AG09309 (cell line): ENCODE results near the gene SMYD2.
A peak's percentile ranks its signal among the peaks of the same experiment; 100 is the strongest.

Experiments
- DNase-seq: peaks from one replicate; pipeline ENCODE4 v3.0.0-alpha.2; 2010; ENCODE audit warnings: low read depth
- H3K4me3 ChIP-seq: 2 replicates; pipeline ENCODE4 v1.5.1; 2011; ENCODE audit warnings: mild to moderate bottlenecking, low read depth, low read length, moderate library complexity; ENCODE audit not compliant: control insufficient read depth
- CTCF ChIP-seq: IDR thresholded peaks from 2 replicates; pipeline ENCODE4 v1.5.1; 2011; ENCODE audit warnings: mild to moderate bottlenecking, low read depth, low read length, inconsistent platforms; ENCODE audit not compliant: insufficient read depth, control insufficient read depth; ENCODE audit errors: missing control alignments

The SMYD2 gene

GRCh38 chr1:214280386-214281020 lies 456 bp upstream of the SMYD2 start:
- peak overlapping the region; percentile 94 for H3K4me3 ChIP-seq
- no peak for TF ChIP-seq CTCF
- no peak for DNase-seq

DNA sequence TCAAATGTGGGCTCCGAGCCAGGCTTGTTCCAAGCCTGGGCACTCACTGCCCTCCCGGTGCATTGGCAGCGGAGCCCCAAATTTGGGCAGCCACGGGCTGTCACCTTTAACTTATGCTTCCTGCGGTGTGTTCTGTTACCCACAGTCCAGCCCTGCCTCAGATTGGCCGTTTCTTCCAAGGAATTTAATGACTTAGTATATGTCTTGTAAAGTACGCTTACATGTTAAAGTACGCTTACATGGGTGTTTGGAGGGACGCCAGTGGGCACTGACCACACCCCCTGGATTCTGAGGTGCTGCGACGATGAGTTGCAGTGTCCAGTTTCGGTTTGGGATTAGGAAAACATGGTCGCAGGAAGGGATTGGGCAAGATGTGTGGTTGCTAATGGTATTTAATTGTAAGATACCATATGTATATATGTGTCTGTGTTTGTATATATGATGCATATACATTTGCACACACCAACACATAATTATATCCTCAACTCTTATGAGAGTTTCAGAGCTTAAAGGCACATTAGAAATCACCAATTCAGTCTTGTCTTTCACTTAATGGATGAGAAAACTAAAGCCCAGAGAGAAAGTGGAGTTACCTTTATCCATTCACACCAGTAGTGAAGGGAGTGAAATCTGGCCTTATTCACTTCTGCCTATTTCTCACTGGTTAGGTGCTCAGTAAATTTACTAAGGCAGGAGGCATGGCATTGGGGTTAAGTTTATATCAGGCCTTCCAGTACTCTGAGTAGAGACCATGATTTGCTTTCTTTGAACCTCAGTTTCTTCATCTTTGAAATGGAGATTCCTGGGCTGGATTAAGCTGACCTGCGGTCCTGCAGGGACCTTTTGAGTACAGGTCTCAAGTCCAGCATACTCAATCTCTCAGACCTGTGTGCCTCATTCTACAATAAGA lies 1.0 kb downstream of the SMYD2 start:
- H3K4me3 ChIP-seq, result peak overlapping the region; percentile 94
- TF ChIP-seq CTCF, result no peak
- DNase-seq, result no peak

- DNase-seq, result no peak
- no peak overlapping the region for H3K4me3 ChIP-seq
Observed at GRCh38 chr1:214282630-214283242, 1.8 kb downstream of the SMYD2 start.

DNA sequence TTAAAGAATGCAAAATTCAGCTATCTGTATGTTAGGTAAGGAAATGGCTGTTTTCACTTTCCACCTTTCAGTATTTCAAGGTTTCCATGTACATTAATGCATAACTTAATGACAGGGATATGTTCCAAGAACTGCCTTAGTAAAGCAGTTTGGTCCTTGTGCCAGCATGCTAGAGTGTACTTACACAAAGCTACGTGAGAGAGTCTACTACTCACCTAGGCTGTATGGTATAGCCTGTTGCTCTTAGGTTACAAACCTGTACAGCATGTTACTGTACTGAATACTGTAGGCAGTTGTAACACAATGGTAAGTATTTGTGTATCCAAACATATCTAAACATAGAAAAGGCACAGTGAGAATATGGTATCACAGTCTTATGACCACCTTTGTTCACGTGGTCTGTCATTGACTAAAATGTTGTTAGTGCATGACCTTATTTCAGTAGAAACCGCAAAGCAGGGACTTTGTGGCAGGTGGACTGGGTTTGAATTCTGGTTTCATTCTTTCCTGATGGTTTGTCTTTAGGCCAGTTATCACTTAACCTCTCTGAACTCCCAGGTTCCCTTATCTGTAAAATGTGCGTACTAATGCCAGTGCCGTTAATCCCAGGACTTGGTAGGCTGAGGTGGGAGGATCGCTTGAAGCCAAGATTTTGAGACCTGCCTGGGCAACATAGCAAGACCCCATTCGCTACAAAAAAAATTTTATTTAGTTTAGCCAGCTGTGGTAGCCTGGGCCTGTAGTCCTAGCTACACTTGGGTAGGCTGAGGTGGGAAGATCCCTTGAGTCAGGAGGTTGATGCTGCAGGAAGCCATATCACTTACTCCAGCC lies 4.9 kb downstream of the SMYD2 start:
- no peak overlapping the region for H3K4me3 ChIP-seq
- DNase-seq, result no peak
- TF ChIP-seq CTCF, result no peak

More at GRCh38 chr1:214282630-214283242, 1.8 kb downstream of the SMYD2 start:
- TF ChIP-seq CTCF, result no peak

DNA sequence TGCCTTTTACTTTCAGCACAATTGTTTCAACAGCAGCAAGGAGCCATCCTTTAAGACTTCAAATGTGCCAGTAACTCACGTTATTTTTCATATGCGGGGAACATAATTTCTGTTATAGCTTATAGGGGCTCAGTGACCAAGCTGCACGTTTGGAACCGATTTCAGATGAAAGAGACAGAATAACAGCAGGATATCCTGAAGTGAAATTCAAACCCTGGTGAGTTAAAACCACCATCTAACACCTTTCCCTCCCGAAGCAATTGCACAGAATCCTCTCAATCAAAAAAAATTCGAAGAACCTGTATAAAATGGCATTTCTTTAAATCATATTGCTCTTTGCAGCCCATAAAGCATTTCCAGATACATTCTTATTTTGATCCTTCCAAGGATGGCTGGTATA lies 6.9 kb downstream of the SMYD2 start:
- no peak for TF ChIP-seq CTCF
- DNase-seq, result no peak
- H3K4me3 ChIP-seq, result no peak overlapping the region
